ENCODE data around the gene WNT2B. TPM values are rescaled to one million over a fixed set of nuclear protein-coding genes. Genes with fewer than 3 reads are reported as not detected.

Gene WNT2B
- total RNA-seq, 4 donors from 2014 or later = 2.8 to 4.8 (median 3.6) TPM

DNA sequence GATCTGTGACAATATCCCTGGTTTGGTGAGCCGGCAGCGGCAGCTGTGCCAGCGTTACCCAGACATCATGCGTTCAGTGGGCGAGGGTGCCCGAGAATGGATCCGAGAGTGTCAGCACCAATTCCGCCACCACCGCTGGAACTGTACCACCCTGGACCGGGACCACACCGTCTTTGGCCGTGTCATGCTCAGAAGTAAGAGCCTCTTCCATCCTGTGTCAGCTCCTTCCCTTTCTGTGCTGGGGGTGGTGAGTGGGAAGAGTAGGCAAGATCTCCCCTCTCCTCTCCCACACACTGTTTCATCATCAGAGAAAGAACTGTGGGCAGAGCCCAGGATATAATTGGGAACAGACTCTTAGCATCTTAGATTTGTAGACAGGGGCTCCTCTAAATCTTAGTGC lies 6.1 kb downstream of the WNT2B start:
- TF ChIP-seq EP300 (IDR thresholded peaks at IDR 0.05) (no peak), POLR2AphosphoS5 (IDR thresholded peaks at IDR 0.05) (no peak), POLR2A (IDR thresholded peaks at IDR 0.05) (no peak)
- TF ChIP-seq, protein P1, sequence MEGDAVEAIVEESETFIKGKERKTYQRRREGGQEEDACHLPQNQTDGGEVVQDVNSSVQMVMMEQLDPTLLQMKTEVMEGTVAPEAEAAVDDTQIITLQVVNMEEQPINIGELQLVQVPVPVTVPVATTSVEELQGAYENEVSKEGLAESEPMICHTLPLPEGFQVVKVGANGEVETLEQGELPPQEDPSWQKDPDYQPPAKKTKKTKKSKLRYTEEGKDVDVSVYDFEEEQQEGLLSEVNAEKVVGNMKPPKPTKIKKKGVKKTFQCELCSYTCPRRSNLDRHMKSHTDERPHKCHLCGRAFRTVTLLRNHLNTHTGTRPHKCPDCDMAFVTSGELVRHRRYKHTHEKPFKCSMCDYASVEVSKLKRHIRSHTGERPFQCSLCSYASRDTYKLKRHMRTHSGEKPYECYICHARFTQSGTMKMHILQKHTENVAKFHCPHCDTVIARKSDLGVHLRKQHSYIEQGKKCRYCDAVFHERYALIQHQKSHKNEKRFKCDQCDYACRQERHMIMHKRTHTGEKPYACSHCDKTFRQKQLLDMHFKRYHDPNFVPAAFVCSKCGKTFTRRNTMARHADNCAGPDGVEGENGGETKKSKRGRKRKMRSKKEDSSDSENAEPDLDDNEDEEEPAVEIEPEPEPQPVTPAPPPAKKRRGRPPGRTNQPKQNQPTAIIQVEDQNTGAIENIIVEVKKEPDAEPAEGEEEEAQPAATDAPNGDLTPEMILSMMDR (IDR thresholded peaks at IDR 0.05) = no peak
- 90% methylated on average over 2 of the region's 12 CpGs; no CpG with 5 or more reads in 1 of the 2 donors for WGBS, 2 donors (ENCODE audit: low coverage in 1 of 2)

DNA sequence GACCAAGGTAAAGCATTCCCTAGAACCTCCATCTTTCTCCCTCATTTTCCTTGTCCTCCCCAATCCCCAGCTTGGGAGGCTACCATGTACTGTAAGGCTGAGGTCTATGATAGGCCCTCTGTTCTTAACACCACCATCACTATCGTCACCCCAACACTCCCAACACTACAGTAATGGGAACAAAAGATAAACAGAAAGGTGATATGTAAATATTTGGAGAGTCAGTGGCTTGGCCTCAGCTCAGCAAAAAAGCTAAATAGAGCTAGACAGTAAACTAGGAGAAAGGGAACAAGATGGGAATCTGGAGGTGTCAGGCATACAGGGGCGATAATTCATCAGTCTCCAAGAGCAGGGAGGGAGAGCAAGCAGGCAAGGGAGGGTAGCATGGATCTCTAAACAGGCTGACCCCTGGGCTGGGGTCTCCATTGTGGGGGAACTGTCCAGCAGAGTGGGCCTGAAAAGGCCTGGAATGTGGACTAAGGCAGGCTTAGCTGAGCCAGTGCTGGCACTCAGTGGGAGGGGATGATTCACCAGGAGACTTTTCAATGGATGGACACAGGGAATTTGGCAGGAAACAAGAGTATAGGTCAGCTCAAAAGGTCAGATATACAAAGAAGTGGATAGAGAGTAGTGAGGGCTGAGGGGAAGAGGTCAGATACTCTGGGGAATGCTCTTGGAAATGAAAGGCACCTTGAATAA lies 6.7 kb downstream of the WNT2B start:
- WGBS, 2 donors (ENCODE audit: low coverage in 1 of 2) = 67 to 73% methylated on average over 1 of the region's 2 CpGs
- Histone ChIP-seq H3K27me3 (peaks cover 3% of the 10 kb centered on the region), H3K36me3 (peaks cover 0 to 11% of the 10 kb centered on the region in 2 donors), H3K27ac (no peak overlapping the region), H3K4me3 (no peak overlapping the region), H3K9me3 (no peaks in the 10 kb centered on the region), H3K4me1 (peaks cover 0 to 14% (median 3%) of the 10 kb centered on the region in 3 donors)
- ATAC-seq = no peak
- TF ChIP-seq POLR2A (IDR thresholded peaks at IDR 0.05) = no peak
- no peak for TF ChIP-seq EP300 (IDR thresholded peaks at IDR 0.05)
- no peak for TF ChIP-seq POLR2AphosphoS5 (IDR thresholded peaks at IDR 0.05)
- TF ChIP-seq, protein P1 (IDR thresholded peaks at IDR 0.05) = no peak

More for the DNA sequence above, 6.1 kb downstream of the WNT2B start:
- Histone ChIP-seq H3K27me3 (peaks cover 8% of the 10 kb centered on the region), H3K9me3 (no peaks in the 10 kb centered on the region), H3K4me3 (no peak overlapping the region), H3K36me3 (peaks cover 0 to 6% of the 10 kb centered on the region in 2 donors), H3K4me1 (peaks cover 0 to 14% (median 3%) of the 10 kb centered on the region in 3 donors), H3K27ac (no peak overlapping the region)
- no peak for ATAC-seq

DNA sequence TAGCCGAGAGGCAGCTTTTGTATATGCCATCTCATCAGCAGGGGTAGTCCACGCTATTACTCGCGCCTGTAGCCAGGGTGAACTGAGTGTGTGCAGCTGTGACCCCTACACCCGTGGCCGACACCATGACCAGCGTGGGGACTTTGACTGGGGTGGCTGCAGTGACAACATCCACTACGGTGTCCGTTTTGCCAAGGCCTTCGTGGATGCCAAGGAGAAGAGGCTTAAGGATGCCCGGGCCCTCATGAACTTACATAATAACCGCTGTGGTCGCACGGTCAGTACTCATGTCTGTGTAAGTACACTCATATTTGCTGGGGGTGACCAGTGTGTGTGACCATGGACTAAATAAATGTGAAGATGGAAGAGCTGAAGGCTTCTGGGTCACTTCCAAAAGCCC lies 7.4 kb downstream of the WNT2B start:
- Histone ChIP-seq H3K36me3 (peaks cover 0 to 14% of the 10 kb centered on the region in 2 donors), H3K4me3 (no peak overlapping the region), H3K9me3 (no peaks in the 10 kb centered on the region), H3K27ac (no peak overlapping the region), H3K27me3 (no peaks in the 10 kb centered on the region), H3K4me1 (peaks cover 0 to 14% (median 3%) of the 10 kb centered on the region in 3 donors)
- ATAC-seq = no peak
- 89 to 95% methylated on average over 4 to 8 of the region's 14 CpGs for WGBS, 2 donors (ENCODE audit: low coverage in 1 of 2)
- TF ChIP-seq EP300 (IDR thresholded peaks at IDR 0.05) (no peak), POLR2A (IDR thresholded peaks at IDR 0.05) (no peak), POLR2AphosphoS5 (IDR thresholded peaks at IDR 0.05) (no peak)
- TF ChIP-seq, protein P1 (IDR thresholded peaks at IDR 0.05) = no peak

DNA sequence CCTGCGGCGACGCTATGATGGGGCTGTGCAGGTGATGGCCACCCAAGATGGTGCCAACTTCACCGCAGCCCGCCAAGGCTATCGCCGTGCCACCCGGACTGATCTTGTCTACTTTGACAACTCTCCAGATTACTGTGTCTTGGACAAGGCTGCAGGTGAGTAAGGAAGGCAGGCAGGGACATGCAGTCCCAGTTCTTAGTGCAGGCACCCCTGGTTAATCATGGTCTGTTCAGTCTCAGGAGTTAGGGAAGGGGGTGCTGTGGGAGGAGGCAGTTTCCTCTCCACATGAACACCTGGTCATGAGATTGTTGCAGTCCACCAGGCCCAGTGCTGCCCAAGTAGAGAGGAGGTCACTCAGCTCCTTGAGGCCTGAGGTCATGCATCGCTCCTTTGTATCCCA lies 8.5 kb downstream of the WNT2B start:
- no peak for TF ChIP-seq POLR2A (IDR thresholded peaks at IDR 0.05)
- TF ChIP-seq, protein P1 (IDR thresholded peaks at IDR 0.05) = no peak
- no peak for TF ChIP-seq POLR2AphosphoS5 (IDR thresholded peaks at IDR 0.05)
- no peak for TF ChIP-seq EP300 (IDR thresholded peaks at IDR 0.05)
- 92% methylated on average over 9 of the region's 9 CpGs; no CpG with 5 or more reads in 1 of the 2 donors for WGBS, 2 donors (ENCODE audit: low coverage in 1 of 2)

DNA sequence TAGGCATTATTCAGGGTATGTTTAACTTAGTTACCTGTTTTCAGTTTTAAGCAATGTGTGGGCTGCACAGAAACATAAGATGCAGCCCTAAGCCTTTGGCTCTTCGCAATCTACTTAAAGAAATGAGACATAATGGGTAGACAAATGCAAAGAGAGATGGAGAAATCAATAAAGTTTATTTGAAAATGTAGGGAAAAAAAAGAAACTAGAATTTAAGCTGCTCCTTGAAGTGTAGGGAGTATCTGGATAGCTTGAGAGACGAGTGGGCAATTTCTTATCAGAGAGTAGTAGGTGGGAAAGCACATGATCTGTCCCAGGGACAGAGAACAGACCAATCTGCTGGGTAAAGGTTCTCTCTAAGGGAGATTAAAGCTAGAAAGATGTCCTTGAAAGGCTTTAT lies 8.9 kb downstream of the WNT2B start:
- Histone ChIP-seq H3K36me3 (peaks cover 0 to 17% of the 10 kb centered on the region in 2 donors), H3K4me3 (no peak overlapping the region), H3K9me3 (no peaks in the 10 kb centered on the region), H3K4me1 (peaks cover 0 to 14% (median 3%) of the 10 kb centered on the region in 3 donors), H3K27me3 (no peaks in the 10 kb centered on the region), H3K27ac (no peak overlapping the region)
- 78 to 86% methylated on average over 1 to 2 of the region's 2 CpGs for WGBS, 2 donors (ENCODE audit: low coverage in 1 of 2)
- ATAC-seq = no peak
- no peak for TF ChIP-seq POLR2AphosphoS5 (IDR thresholded peaks at IDR 0.05)
- no peak for TF ChIP-seq POLR2A (IDR thresholded peaks at IDR 0.05)
- no peak for TF ChIP-seq EP300 (IDR thresholded peaks at IDR 0.05)
- TF ChIP-seq, protein P1 (IDR thresholded peaks at IDR 0.05) = no peak

More for the DNA sequence above, 8.5 kb downstream of the WNT2B start:
- Histone ChIP-seq H3K4me3 (no peak overlapping the region), H3K36me3 (peaks cover 0 to 14% of the 10 kb centered on the region in 2 donors), H3K9me3 (no peaks in the 10 kb centered on the region), H3K27me3 (no peaks in the 10 kb centered on the region), H3K27ac (no peak overlapping the region), H3K4me1 (peaks cover 0 to 14% (median 3%) of the 10 kb centered on the region in 3 donors)
- ATAC-seq = no peak

Data from gastroesophageal sphincter (tissue), 4 donors.